ENCODE data around the gene MRAP.

The MRAP gene

DNA sequence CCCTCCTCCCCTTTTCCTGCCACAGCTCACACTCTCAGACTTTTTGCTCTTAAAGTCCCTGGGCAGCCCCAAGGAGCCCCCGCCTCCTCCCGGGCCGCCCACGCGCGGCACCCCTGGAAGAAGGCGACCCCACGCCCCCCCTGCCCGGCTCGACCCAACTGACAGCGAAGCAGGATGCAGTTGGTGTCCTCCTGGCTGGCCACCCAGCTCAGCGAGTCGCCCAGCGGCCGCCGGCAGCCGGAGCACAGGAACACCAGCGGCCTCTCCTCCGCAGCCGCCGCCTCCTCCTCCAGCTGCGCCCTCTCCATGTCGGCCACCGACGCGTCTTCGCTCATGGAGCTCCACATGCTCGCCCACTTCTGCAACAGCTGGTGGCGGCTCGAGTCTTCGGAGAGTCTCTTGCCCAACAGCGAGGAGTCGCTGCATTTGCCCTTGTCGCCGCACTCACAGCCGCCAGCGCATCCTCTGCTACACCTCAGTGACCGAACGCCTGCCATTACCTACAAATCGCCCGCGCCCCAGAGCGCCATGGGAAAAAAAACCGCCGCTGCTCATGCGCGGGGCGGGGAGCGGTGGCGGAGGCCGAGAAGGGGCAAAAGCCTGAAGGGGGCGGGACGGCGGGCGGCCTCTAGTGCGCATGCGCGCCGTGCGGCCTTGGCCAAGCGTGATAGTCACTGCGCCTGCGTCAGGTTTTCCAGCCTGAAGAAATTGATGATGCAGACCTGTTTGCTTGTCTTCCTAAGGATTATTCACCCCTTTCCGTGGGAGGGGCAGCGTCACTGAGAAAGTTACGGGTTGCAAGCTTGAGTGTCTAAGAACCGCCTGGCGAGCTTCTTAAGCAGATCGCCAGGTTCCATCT lies 19.9 kb upstream of the MRAP start, which contains the start of gene MIS18A:
Gene MIS18A (minus strand): TSS at position 532 of the 859 bp plus-strand sequence. CDS start 35 bp downstream, at position 497.
- H3K4me3 ChIP-seq (ENCODE audit: control insufficient read depth, low read depth, low read length): peak within 1 kb of the TSS; percentile 88
- DNase-seq (ENCODE audit: low read depth): peak; percentile 97

GRCh38 chr21:32279377-32279680 lies 19.3 kb upstream of the MRAP start:
- peak overlapping the region; percentile 88 for H3K4me3 ChIP-seq (ENCODE audit: control insufficient read depth, low read depth, low read length)
- TF ChIP-seq, protein P1, sequence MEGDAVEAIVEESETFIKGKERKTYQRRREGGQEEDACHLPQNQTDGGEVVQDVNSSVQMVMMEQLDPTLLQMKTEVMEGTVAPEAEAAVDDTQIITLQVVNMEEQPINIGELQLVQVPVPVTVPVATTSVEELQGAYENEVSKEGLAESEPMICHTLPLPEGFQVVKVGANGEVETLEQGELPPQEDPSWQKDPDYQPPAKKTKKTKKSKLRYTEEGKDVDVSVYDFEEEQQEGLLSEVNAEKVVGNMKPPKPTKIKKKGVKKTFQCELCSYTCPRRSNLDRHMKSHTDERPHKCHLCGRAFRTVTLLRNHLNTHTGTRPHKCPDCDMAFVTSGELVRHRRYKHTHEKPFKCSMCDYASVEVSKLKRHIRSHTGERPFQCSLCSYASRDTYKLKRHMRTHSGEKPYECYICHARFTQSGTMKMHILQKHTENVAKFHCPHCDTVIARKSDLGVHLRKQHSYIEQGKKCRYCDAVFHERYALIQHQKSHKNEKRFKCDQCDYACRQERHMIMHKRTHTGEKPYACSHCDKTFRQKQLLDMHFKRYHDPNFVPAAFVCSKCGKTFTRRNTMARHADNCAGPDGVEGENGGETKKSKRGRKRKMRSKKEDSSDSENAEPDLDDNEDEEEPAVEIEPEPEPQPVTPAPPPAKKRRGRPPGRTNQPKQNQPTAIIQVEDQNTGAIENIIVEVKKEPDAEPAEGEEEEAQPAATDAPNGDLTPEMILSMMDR (conservative IDR thresholded peaks at IDR 0.05; ENCODE audit: control insufficient read depth, insufficient read depth, low read depth, low read length): no peak
- DNase-seq (ENCODE audit: low read depth): no peak

More for the DNA sequence above, 19.9 kb upstream of the MRAP start, which contains the start of gene MIS18A:
- TF ChIP-seq, protein P1 (conservative IDR thresholded peaks at IDR 0.05; ENCODE audit: control insufficient read depth, insufficient read depth, low read depth, low read length): no peak

- TF ChIP-seq, protein P1 (conservative IDR thresholded peaks at IDR 0.05; ENCODE audit: control insufficient read depth, insufficient read depth, low read depth, low read length): no peak
These were observed 17.1 kb upstream of the MRAP start for GRCh38 chr21:32281531-32281930.

DNA sequence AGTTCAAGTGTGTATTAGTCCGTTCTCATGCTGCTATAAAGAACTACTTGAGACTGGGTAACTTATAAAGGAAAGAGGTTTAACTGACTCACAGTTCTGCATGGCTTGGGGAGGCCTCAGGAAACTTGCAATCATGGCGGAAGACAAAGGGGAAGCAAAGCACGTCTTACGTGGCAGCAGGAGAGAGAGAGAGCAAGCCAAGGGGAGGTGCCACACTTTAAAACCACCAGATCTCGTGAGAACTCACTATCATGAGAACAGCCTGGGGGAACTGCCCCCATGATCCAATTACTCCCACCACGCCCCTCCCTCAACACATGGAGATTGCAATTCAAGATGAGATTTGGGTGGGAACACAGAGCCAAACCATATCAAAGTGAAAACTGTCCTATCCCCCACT lies 15.7 kb upstream of the MRAP start:
- TF ChIP-seq, protein P1 (conservative IDR thresholded peaks at IDR 0.05; ENCODE audit: control insufficient read depth, insufficient read depth, low read depth, low read length): no peak
- DNase-seq (ENCODE audit: low read depth): no peak
- no peak overlapping the region for H3K4me3 ChIP-seq (ENCODE audit: control insufficient read depth, low read depth, low read length)

More at GRCh38 chr21:32281531-32281930, 17.1 kb upstream of the MRAP start:
- H3K4me3 ChIP-seq (ENCODE audit: control insufficient read depth, low read depth, low read length): no peak overlapping the region
- DNase-seq (ENCODE audit: low read depth): peak; percentile 24

- TF ChIP-seq, protein P1 (conservative IDR thresholded peaks at IDR 0.05; ENCODE audit: control insufficient read depth, insufficient read depth, low read depth, low read length): no peak
- H3K4me3 ChIP-seq (ENCODE audit: control insufficient read depth, low read depth, low read length): no peak overlapping the region
- no peak for DNase-seq (ENCODE audit: low read depth)
These were observed 13.2 kb upstream of the MRAP start for GRCh38 chr21:32285476-32285875.

GRCh38 chr21:32297449-32297848 lies 1.2 kb upstream of the MRAP start:
- TF ChIP-seq, protein P1 (conservative IDR thresholded peaks at IDR 0.05; ENCODE audit: control insufficient read depth, insufficient read depth, low read depth, low read length): no peak
- H3K4me3 ChIP-seq (ENCODE audit: control insufficient read depth, low read depth, low read length): no peak overlapping the region
- no peak for DNase-seq (ENCODE audit: low read depth)
